Endodermal cell (in vitro differentiated cells): ENCODE results near the gene ANKRD62. TPM values are rescaled to one million over a fixed set of nuclear protein-coding genes. Genes with fewer than 3 reads are reported as not detected.
"Not testable (repeated sequence)": the region's sequence is repeated elsewhere in the genome, so short reads cannot be mapped to it uniquely, and the experiment has no call there.

Source experiments
- DNase-seq: peaks from one replicate; pipeline ENCODE4 v3.0.0-alpha.2; 2017
- H3K27ac ChIP-seq: 2 replicates; pipeline ENCODE4 v1.5.1; 2013; ENCODE audit warnings: mild to moderate bottlenecking, low read depth, low read length, moderate library complexity
- H3K27me3 ChIP-seq: 2 replicates; pipeline ENCODE4 v1.6.1; 2013; ENCODE audit warnings: mild to moderate bottlenecking, low read length, moderate library complexity; ENCODE audit not compliant: insufficient read depth, control insufficient read depth, poor library complexity, severe bottlenecking
- H3K36me3 ChIP-seq: 2 replicates; pipeline ENCODE4 v1.7.0; 2013; ENCODE audit warnings: mild to moderate bottlenecking, low read length, moderate library complexity; ENCODE audit not compliant: control insufficient read depth, insufficient read depth
- H3K4me1 ChIP-seq: one replicate; pipeline ENCODE4 v1.7.0; 2013; ENCODE audit warnings: low read length; ENCODE audit not compliant: control insufficient read depth, insufficient read depth
- H3K4me3 ChIP-seq: 2 replicates; pipeline ENCODE4 v1.5.1; 2013; ENCODE audit warnings: mild to moderate bottlenecking, low read length, moderate library complexity
- H3K9ac ChIP-seq: 2 replicates; pipeline ENCODE4 v1.6.1; 2013; ENCODE audit warnings: mild to moderate bottlenecking, low read length, moderate library complexity; ENCODE audit not compliant: poor library complexity, severe bottlenecking; ENCODE audit errors: extremely low read depth
- H3K9me3 ChIP-seq: 2 replicates; pipeline ENCODE4 v1.6.1; 2013; ENCODE audit warnings: mild to moderate bottlenecking, low read length, moderate library complexity; ENCODE audit not compliant: control insufficient read depth
- H3K27ac Mint-ChIP-seq: 2 replicates; pipeline ENCODE4 v1.8.0; 2020; ENCODE audit warnings: mixed read lengths
- H3K27me3 Mint-ChIP-seq: 2 replicates; pipeline ENCODE4 v1.8.0; 2021; ENCODE audit warnings: mild to moderate bottlenecking, mixed read lengths; ENCODE audit not compliant: insufficient read depth
- H3K36me3 Mint-ChIP-seq: 2 replicates; pipeline ENCODE4 v1.8.0; 2020; ENCODE audit warnings: low read depth, mixed read lengths
- H3K4me1 Mint-ChIP-seq: 2 replicates; pipeline ENCODE4 v1.8.0; 2020; ENCODE audit warnings: mixed read lengths
- H3K4me3 Mint-ChIP-seq: 2 replicates; pipeline ENCODE4 v1.8.0; 2020; ENCODE audit warnings: mild to moderate bottlenecking, moderate library complexity, mixed read lengths
- H3K9me3 Mint-ChIP-seq: 2 replicates; pipeline ENCODE4 v1.8.0; 2020; ENCODE audit warnings: mild to moderate bottlenecking, mixed read lengths
- whole genome bisulfite sequencing, 2 experiments: methylation state at CpG; one replicate each; pipeline versions ENCODE4 v1.1.5 to v1.1.7; 2013; ENCODE audit warnings: missing lambda C conversion rate in 2 of 2, mixed read lengths in 1 of 2; ENCODE audit not compliant: insufficient coverage in 1 of 2, insufficient read length in 1 of 2; 5-methylcytosine and 5-hydroxymethylcytosine counted together
- total RNA-seq, 2 donors: library from RNA; stranded (reverse); fragmentation: NEBNext Ultra II Directional in 1 of 2; extraction: Animal tissue kit (Norgen Biotek cat#: 25700) in 1 of 2; gene quantifications; 2 replicates in 1 of 2; 3 replicates in 1 of 2; pipeline ENCODE4 v1.2.1, GENCODE V29; 2021
- TF ChIP-seq, protein P1 (sequence below): fragments of 200-600 bp; sonication (generic); conservative IDR thresholded peaks from 2 replicates; pipeline ENCODE4 v1.5.0; 2021; ENCODE audit warnings: antibody characterized with exemption, mild to moderate bottlenecking

Gene ANKRD62
- total RNA-seq, 2 donors from 2014 or later: not detected

DNA sequence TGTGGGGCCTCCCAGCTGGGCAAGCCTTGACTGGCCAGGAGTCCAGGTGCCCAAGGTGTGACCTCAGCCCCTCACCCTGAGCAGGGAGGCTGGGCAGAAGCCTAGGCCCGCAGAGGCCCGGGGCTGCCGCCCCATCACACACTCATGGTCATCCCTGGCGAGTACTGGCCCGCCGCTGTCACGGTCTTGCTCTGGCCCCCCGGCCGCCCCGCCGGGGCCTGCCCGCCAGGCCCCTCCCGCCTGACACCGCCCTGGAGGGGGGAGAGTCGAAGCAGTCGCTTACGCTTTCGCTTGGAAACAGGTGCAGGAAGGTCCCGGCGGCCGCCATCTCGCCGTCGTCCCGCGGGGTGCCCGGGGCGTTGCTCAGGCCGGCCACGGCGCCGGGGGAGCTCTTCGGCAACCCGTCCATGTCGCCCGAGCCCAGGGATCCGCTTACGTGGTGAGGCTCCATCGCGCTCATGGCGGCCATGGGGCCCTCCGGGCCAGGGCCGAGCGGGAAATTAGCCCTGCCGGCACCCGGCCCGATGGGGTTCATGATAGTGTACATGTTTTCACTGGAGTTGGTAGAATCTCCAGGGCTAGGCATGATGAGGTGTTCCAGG lies 26.6 kb upstream of the ANKRD62 start:
- Mint-ChIP-seq H3K36me3 (no peaks in the 10 kb centered on the region), H3K27me3 (peaks cover 5% of the 10 kb centered on the region), H3K4me3 (no peak overlapping the region), H3K27ac (no peak overlapping the region), H3K9me3 (no peaks in the 10 kb centered on the region), H3K4me1 (no peaks in the 10 kb centered on the region)
- Histone ChIP-seq H3K4me1 (no peaks in the 10 kb centered on the region), H3K9me3 (no peaks in the 10 kb centered on the region), H3K27me3 (no peaks in the 10 kb centered on the region), H3K4me3 (no peak overlapping the region), H3K36me3 (no peaks in the 10 kb centered on the region), H3K27ac (no peak overlapping the region), H3K9ac (no peak overlapping the region)
- TF ChIP-seq, protein P1, sequence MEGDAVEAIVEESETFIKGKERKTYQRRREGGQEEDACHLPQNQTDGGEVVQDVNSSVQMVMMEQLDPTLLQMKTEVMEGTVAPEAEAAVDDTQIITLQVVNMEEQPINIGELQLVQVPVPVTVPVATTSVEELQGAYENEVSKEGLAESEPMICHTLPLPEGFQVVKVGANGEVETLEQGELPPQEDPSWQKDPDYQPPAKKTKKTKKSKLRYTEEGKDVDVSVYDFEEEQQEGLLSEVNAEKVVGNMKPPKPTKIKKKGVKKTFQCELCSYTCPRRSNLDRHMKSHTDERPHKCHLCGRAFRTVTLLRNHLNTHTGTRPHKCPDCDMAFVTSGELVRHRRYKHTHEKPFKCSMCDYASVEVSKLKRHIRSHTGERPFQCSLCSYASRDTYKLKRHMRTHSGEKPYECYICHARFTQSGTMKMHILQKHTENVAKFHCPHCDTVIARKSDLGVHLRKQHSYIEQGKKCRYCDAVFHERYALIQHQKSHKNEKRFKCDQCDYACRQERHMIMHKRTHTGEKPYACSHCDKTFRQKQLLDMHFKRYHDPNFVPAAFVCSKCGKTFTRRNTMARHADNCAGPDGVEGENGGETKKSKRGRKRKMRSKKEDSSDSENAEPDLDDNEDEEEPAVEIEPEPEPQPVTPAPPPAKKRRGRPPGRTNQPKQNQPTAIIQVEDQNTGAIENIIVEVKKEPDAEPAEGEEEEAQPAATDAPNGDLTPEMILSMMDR: no peak
- DNase-seq: no peak
- 95% methylated on average over 29 to 47 of the region's 47 CpGs for WGBS, 2 experiments

- no peaks in the 10 kb centered on the region for H3K36me3 Mint-ChIP-seq
- no peak overlapping the region for H3K9ac ChIP-seq
- no peaks in the 10 kb centered on the region for H3K9me3 Mint-ChIP-seq
- H3K4me3 Mint-ChIP-seq: no peak overlapping the region
- H3K27ac ChIP-seq: no peak overlapping the region
- no peaks in the 10 kb centered on the region for H3K4me1 Mint-ChIP-seq
- peaks cover 5% of the 10 kb centered on the region for H3K27me3 Mint-ChIP-seq
- H3K4me1 ChIP-seq: no peaks in the 10 kb centered on the region
- TF ChIP-seq, protein P1: no peak
- DNase-seq: no peak
- no peak overlapping the region for H3K4me3 ChIP-seq
- no peak overlapping the region for H3K27ac Mint-ChIP-seq
- no peaks in the 10 kb centered on the region for H3K36me3 ChIP-seq
- 96 to 100% methylated on average over 8 to 26 of the region's 26 CpGs for WGBS, 2 experiments
- H3K9me3 ChIP-seq: no peaks in the 10 kb centered on the region
- no peaks in the 10 kb centered on the region for H3K27me3 ChIP-seq
Observed at GRCh38 chr18:12067671-12068070, 26.0 kb upstream of the ANKRD62 start.

- H3K9me3 Mint-ChIP-seq, H3K27ac Mint-ChIP-seq: not testable (repeated sequence)
Observed at GRCh38 chr18:12068316-12068949, 25.2 kb upstream of the ANKRD62 start.

More at GRCh38 chr18:12068316-12068949, 25.2 kb upstream of the ANKRD62 start:
- H3K9me3 ChIP-seq, H3K4me3 Mint-ChIP-seq, H3K27ac ChIP-seq, DNase-seq, H3K4me3 ChIP-seq, H3K36me3 ChIP-seq, H3K27me3 Mint-ChIP-seq, H3K4me1 ChIP-seq, H3K27me3 ChIP-seq, H3K36me3 Mint-ChIP-seq, H3K4me1 Mint-ChIP-seq, H3K9ac ChIP-seq: not testable (repeated sequence)
- WGBS, 2 experiments: 87 to 90% methylated on average over 18 to 41 of the region's 44 CpGs
